Endodermal cell (in vitro differentiated cells): ENCODE data around the gene TXNDC8. TPM values are rescaled to one million over a fixed set of nuclear protein-coding genes. Genes with fewer than 3 reads are reported as not detected.

Source experiments
- DNase-seq: peaks from one replicate; pipeline ENCODE4 v3.0.0-alpha.2; 2017
- H3K27ac ChIP-seq: 2 replicates; pipeline ENCODE4 v1.5.1; 2013; ENCODE audit warnings: mild to moderate bottlenecking, low read depth, low read length, moderate library complexity
- H3K27me3 ChIP-seq: 2 replicates; pipeline ENCODE4 v1.6.1; 2013; ENCODE audit warnings: mild to moderate bottlenecking, low read length, moderate library complexity; ENCODE audit not compliant: insufficient read depth, control insufficient read depth, poor library complexity, severe bottlenecking
- H3K36me3 ChIP-seq: 2 replicates; pipeline ENCODE4 v1.7.0; 2013; ENCODE audit warnings: mild to moderate bottlenecking, low read length, moderate library complexity; ENCODE audit not compliant: control insufficient read depth, insufficient read depth
- H3K4me1 ChIP-seq: one replicate; pipeline ENCODE4 v1.7.0; 2013; ENCODE audit warnings: low read length; ENCODE audit not compliant: control insufficient read depth, insufficient read depth
- H3K4me3 ChIP-seq: 2 replicates; pipeline ENCODE4 v1.5.1; 2013; ENCODE audit warnings: mild to moderate bottlenecking, low read length, moderate library complexity
- H3K9ac ChIP-seq: 2 replicates; pipeline ENCODE4 v1.6.1; 2013; ENCODE audit warnings: mild to moderate bottlenecking, low read length, moderate library complexity; ENCODE audit not compliant: poor library complexity, severe bottlenecking; ENCODE audit errors: extremely low read depth
- H3K9me3 ChIP-seq: 2 replicates; pipeline ENCODE4 v1.6.1; 2013; ENCODE audit warnings: mild to moderate bottlenecking, low read length, moderate library complexity; ENCODE audit not compliant: control insufficient read depth
- H3K27ac Mint-ChIP-seq: 2 replicates; pipeline ENCODE4 v1.8.0; 2020; ENCODE audit warnings: mixed read lengths
- H3K27me3 Mint-ChIP-seq: 2 replicates; pipeline ENCODE4 v1.8.0; 2021; ENCODE audit warnings: mild to moderate bottlenecking, mixed read lengths; ENCODE audit not compliant: insufficient read depth
- H3K36me3 Mint-ChIP-seq: 2 replicates; pipeline ENCODE4 v1.8.0; 2020; ENCODE audit warnings: low read depth, mixed read lengths
- H3K4me1 Mint-ChIP-seq: 2 replicates; pipeline ENCODE4 v1.8.0; 2020; ENCODE audit warnings: mixed read lengths
- H3K4me3 Mint-ChIP-seq: 2 replicates; pipeline ENCODE4 v1.8.0; 2020; ENCODE audit warnings: mild to moderate bottlenecking, moderate library complexity, mixed read lengths
- H3K9me3 Mint-ChIP-seq: 2 replicates; pipeline ENCODE4 v1.8.0; 2020; ENCODE audit warnings: mild to moderate bottlenecking, mixed read lengths
- WGBS, 2 experiments: methylation state at CpG; one replicate each; pipeline versions ENCODE4 v1.1.5 to v1.1.7; 2013; ENCODE audit warnings: missing lambda C conversion rate in 2 of 2, mixed read lengths in 1 of 2; ENCODE audit not compliant: insufficient coverage in 1 of 2, insufficient read length in 1 of 2; 5-methylcytosine and 5-hydroxymethylcytosine counted together
- total RNA-seq, 2 donors: library from RNA; stranded (reverse); fragmentation: NEBNext Ultra II Directional in 1 of 2; extraction: Animal tissue kit (Norgen Biotek cat#: 25700) in 1 of 2; gene quantifications; 2 replicates in 1 of 2; 3 replicates in 1 of 2; pipeline ENCODE4 v1.2.1, GENCODE V29; 2021
- TF ChIP-seq, protein P1 (sequence below): fragments of 200-600 bp; sonication (generic); conservative IDR thresholded peaks from 2 replicates; pipeline ENCODE4 v1.5.0; 2021; ENCODE audit warnings: antibody characterized with exemption, mild to moderate bottlenecking

The TXNDC8 gene
- total RNA-seq, 2 donors from 2014 or later: not detected

- Histone ChIP-seq H3K9ac (no peak overlapping the region), H3K4me3 (no peak overlapping the region), H3K27me3 (no peaks in the 10 kb centered on the region), H3K36me3 (no peaks in the 10 kb centered on the region), H3K9me3 (no peaks in the 10 kb centered on the region), H3K4me1 (no peaks in the 10 kb centered on the region), H3K27ac (no peak overlapping the region)
- Mint-ChIP-seq H3K4me1 (peaks cover 14% of the 10 kb centered on the region), H3K9me3 (peaks cover 5% of the 10 kb centered on the region), H3K27ac (no peak overlapping the region), H3K4me3 (no peak overlapping the region), H3K36me3 (no peaks in the 10 kb centered on the region), H3K27me3 (no peaks in the 10 kb centered on the region)
- TF ChIP-seq, protein P1, sequence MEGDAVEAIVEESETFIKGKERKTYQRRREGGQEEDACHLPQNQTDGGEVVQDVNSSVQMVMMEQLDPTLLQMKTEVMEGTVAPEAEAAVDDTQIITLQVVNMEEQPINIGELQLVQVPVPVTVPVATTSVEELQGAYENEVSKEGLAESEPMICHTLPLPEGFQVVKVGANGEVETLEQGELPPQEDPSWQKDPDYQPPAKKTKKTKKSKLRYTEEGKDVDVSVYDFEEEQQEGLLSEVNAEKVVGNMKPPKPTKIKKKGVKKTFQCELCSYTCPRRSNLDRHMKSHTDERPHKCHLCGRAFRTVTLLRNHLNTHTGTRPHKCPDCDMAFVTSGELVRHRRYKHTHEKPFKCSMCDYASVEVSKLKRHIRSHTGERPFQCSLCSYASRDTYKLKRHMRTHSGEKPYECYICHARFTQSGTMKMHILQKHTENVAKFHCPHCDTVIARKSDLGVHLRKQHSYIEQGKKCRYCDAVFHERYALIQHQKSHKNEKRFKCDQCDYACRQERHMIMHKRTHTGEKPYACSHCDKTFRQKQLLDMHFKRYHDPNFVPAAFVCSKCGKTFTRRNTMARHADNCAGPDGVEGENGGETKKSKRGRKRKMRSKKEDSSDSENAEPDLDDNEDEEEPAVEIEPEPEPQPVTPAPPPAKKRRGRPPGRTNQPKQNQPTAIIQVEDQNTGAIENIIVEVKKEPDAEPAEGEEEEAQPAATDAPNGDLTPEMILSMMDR: no peak
- no peak for DNase-seq
- 61 to 70% methylated on average over 4 of the region's 4 CpGs for WGBS, 2 experiments
Measured at GRCh38 chr9:110260911-110261310, 76.8 kb downstream of the TXNDC8 start.

DNA sequence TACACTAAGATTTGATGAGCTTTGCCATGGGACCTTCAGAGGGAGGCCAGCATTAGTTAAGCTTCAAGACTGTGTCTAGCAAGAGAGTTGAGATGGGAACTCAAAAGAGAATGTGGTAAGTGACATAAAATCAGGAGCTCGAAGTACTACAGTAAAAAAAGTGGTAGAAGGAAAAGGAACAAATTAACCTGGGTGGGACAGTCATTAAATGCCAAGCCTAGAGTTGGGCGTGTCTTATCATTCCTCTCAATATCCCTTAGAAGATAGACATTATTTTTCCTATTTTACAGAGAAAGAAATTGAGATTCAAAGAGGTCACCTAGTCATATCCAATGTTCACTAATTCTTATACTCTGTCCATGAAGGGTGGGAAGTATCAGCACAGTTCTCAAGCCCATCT, 78.1 kb downstream of the TXNDC8 start:
- Histone ChIP-seq H3K4me1 (no peaks in the 10 kb centered on the region), H3K27ac (no peak overlapping the region), H3K9me3 (no peaks in the 10 kb centered on the region), H3K27me3 (no peaks in the 10 kb centered on the region), H3K9ac (no peak overlapping the region), H3K4me3 (no peak overlapping the region), H3K36me3 (no peaks in the 10 kb centered on the region)
- Mint-ChIP-seq H3K4me1 (peaks cover 18% of the 10 kb centered on the region), H3K27me3 (no peaks in the 10 kb centered on the region), H3K4me3 (no peak overlapping the region), H3K36me3 (no peaks in the 10 kb centered on the region), H3K27ac (no peak overlapping the region), H3K9me3 (peaks cover 4% of the 10 kb centered on the region)
- no peak for DNase-seq
- WGBS, 2 experiments: 87 to 100% methylated on average over 2 of the region's 2 CpGs
- TF ChIP-seq, protein P1: no peak

GRCh38 chr9:110258690-110259091, 79.0 kb downstream of the TXNDC8 start:
- Mint-ChIP-seq H3K36me3 (no peaks in the 10 kb centered on the region), H3K4me3 (no peak overlapping the region), H3K27ac (no peak overlapping the region), H3K9me3 (no peaks in the 10 kb centered on the region), H3K4me1 (peaks cover 27% of the 10 kb centered on the region), H3K27me3 (no peaks in the 10 kb centered on the region)
- H3K27ac ChIP-seq: no peak overlapping the region
- DNase-seq: no peak
- TF ChIP-seq, protein P1: no peak
- no peaks in the 10 kb centered on the region for H3K4me1 ChIP-seq
- H3K9ac ChIP-seq: no peak overlapping the region
- WGBS, 2 experiments: 90 to 91% methylated on average over 3 of the region's 3 CpGs
- no peaks in the 10 kb centered on the region for H3K9me3 ChIP-seq
- H3K36me3 ChIP-seq: no peaks in the 10 kb centered on the region
- H3K4me3 ChIP-seq: no peak overlapping the region
- no peaks in the 10 kb centered on the region for H3K27me3 ChIP-seq
